Endodermal cell (in vitro differentiated cells): ENCODE results near the gene GAS2. TPM values are rescaled to one million over a fixed set of nuclear protein-coding genes. Genes with fewer than 3 reads are reported as not detected.
"Not testable (repeated sequence)": the region's sequence is repeated elsewhere in the genome, so short reads cannot be mapped to it uniquely, and the experiment has no call there.

ENCODE experiments used
- DNase-seq: peaks from one replicate; pipeline ENCODE4 v3.0.0-alpha.2; 2017
- H3K27ac ChIP-seq: 2 replicates; pipeline ENCODE4 v1.5.1; 2013; ENCODE audit warnings: mild to moderate bottlenecking, low read depth, low read length, moderate library complexity
- H3K27me3 ChIP-seq: 2 replicates; pipeline ENCODE4 v1.6.1; 2013; ENCODE audit warnings: mild to moderate bottlenecking, low read length, moderate library complexity; ENCODE audit not compliant: insufficient read depth, control insufficient read depth, poor library complexity, severe bottlenecking
- H3K36me3 ChIP-seq: 2 replicates; pipeline ENCODE4 v1.7.0; 2013; ENCODE audit warnings: mild to moderate bottlenecking, low read length, moderate library complexity; ENCODE audit not compliant: control insufficient read depth, insufficient read depth
- H3K4me1 ChIP-seq: one replicate; pipeline ENCODE4 v1.7.0; 2013; ENCODE audit warnings: low read length; ENCODE audit not compliant: control insufficient read depth, insufficient read depth
- H3K4me3 ChIP-seq: 2 replicates; pipeline ENCODE4 v1.5.1; 2013; ENCODE audit warnings: mild to moderate bottlenecking, low read length, moderate library complexity
- H3K9ac ChIP-seq: 2 replicates; pipeline ENCODE4 v1.6.1; 2013; ENCODE audit warnings: mild to moderate bottlenecking, low read length, moderate library complexity; ENCODE audit not compliant: poor library complexity, severe bottlenecking; ENCODE audit errors: extremely low read depth
- H3K9me3 ChIP-seq: 2 replicates; pipeline ENCODE4 v1.6.1; 2013; ENCODE audit warnings: mild to moderate bottlenecking, low read length, moderate library complexity; ENCODE audit not compliant: control insufficient read depth
- H3K27ac Mint-ChIP-seq: 2 replicates; pipeline ENCODE4 v1.8.0; 2020; ENCODE audit warnings: mixed read lengths
- H3K27me3 Mint-ChIP-seq: 2 replicates; pipeline ENCODE4 v1.8.0; 2021; ENCODE audit warnings: mild to moderate bottlenecking, mixed read lengths; ENCODE audit not compliant: insufficient read depth
- H3K36me3 Mint-ChIP-seq: 2 replicates; pipeline ENCODE4 v1.8.0; 2020; ENCODE audit warnings: low read depth, mixed read lengths
- H3K4me1 Mint-ChIP-seq: 2 replicates; pipeline ENCODE4 v1.8.0; 2020; ENCODE audit warnings: mixed read lengths
- H3K4me3 Mint-ChIP-seq: 2 replicates; pipeline ENCODE4 v1.8.0; 2020; ENCODE audit warnings: mild to moderate bottlenecking, moderate library complexity, mixed read lengths
- H3K9me3 Mint-ChIP-seq: 2 replicates; pipeline ENCODE4 v1.8.0; 2020; ENCODE audit warnings: mild to moderate bottlenecking, mixed read lengths
- WGBS, 2 experiments: methylation state at CpG; one replicate each; pipeline versions ENCODE4 v1.1.5 to v1.1.7; 2013; ENCODE audit warnings: missing lambda C conversion rate in 2 of 2, mixed read lengths in 1 of 2; ENCODE audit not compliant: insufficient coverage in 1 of 2, insufficient read length in 1 of 2; 5-methylcytosine and 5-hydroxymethylcytosine counted together
- total RNA-seq, 2 donors: library from RNA; stranded (reverse); fragmentation: NEBNext Ultra II Directional in 1 of 2; extraction: Animal tissue kit (Norgen Biotek cat#: 25700) in 1 of 2; gene quantifications; 2 replicates in 1 of 2; 3 replicates in 1 of 2; pipeline ENCODE4 v1.2.1, GENCODE V29; 2021
- TF ChIP-seq, protein P1 (sequence below): fragments of 200-600 bp; sonication (generic); conservative IDR thresholded peaks from 2 replicates; pipeline ENCODE4 v1.5.0; 2021; ENCODE audit warnings: antibody characterized with exemption, mild to moderate bottlenecking

GAS2 gene
- total RNA-seq, 2 donors from 2014 or later = 3.0 to 4.1 TPM

DNA sequence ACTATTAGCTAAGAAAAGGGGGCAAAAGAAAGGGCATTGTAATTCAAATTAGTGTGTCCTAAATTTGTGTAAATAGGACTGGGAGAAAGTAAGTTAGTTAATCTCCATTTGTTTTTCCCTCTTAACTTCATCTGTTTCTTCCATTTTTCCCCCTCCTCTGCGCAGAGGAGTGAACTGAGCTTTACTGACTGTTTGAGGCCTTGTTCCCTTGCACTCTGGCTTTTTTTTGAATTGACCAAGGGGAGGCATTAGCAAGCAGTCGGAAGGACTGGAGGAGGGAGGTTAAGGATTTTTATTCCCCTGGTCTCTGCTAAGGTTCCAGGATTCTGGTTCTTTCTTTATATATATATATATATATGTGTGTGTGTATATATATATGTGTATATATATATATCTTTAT is 25.5 kb upstream of the GAS2 start:
- Mint-ChIP-seq H3K4me3 (no peak overlapping the region), H3K4me1 (peaks cover 10% of the 10 kb centered on the region), H3K36me3 (no peaks in the 10 kb centered on the region), H3K27ac (peak overlapping the region; percentile 25), H3K9me3 (no peaks in the 10 kb centered on the region), H3K27me3 (no peaks in the 10 kb centered on the region)
- Histone ChIP-seq H3K4me1 (no peaks in the 10 kb centered on the region), H3K4me3 (no peak overlapping the region), H3K9ac (no peak overlapping the region), H3K27me3 (no peaks in the 10 kb centered on the region), H3K36me3 (no peaks in the 10 kb centered on the region), H3K9me3 (no peaks in the 10 kb centered on the region), H3K27ac (no peak overlapping the region)
- TF ChIP-seq, protein P1, sequence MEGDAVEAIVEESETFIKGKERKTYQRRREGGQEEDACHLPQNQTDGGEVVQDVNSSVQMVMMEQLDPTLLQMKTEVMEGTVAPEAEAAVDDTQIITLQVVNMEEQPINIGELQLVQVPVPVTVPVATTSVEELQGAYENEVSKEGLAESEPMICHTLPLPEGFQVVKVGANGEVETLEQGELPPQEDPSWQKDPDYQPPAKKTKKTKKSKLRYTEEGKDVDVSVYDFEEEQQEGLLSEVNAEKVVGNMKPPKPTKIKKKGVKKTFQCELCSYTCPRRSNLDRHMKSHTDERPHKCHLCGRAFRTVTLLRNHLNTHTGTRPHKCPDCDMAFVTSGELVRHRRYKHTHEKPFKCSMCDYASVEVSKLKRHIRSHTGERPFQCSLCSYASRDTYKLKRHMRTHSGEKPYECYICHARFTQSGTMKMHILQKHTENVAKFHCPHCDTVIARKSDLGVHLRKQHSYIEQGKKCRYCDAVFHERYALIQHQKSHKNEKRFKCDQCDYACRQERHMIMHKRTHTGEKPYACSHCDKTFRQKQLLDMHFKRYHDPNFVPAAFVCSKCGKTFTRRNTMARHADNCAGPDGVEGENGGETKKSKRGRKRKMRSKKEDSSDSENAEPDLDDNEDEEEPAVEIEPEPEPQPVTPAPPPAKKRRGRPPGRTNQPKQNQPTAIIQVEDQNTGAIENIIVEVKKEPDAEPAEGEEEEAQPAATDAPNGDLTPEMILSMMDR = no peak
- DNase-seq = peak; percentile 47
- WGBS, 2 experiments = 41% methylated on average over 2 of the region's 2 CpGs; no CpG with 5 or more reads in 1 of the 2 experiments

DNA sequence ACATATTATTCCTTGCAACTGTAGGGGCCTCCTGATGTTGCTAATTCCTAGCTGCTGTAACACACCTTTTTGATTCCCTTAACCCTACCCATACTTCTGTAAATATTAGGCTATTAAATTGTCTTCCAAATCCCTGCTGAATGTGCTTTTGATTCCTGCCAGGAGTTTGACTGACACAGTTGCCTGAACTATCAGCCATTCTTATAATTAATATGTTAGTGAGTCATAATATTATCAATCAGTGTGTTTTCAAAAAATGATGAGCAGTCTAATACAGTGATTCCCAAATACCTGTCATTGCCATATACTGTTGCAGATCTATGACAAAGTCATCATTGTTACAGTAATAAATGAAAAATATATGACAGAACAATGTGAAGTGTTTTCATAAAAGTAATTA is 24.9 kb upstream of the GAS2 start:
- Mint-ChIP-seq H3K27me3 (no peaks in the 10 kb centered on the region), H3K4me3 (no peak overlapping the region), H3K27ac (no peak overlapping the region), H3K36me3 (no peaks in the 10 kb centered on the region), H3K4me1 (peaks cover 4% of the 10 kb centered on the region), H3K9me3 (no peaks in the 10 kb centered on the region)
- no peak overlapping the region for H3K27ac ChIP-seq
- no peaks in the 10 kb centered on the region for H3K4me1 ChIP-seq
- no peak overlapping the region for H3K4me3 ChIP-seq
- no peak for DNase-seq
- TF ChIP-seq, protein P1 = no peak
- H3K9me3 ChIP-seq = no peaks in the 10 kb centered on the region
- H3K9ac ChIP-seq = no peak overlapping the region
- H3K27me3 ChIP-seq = no peaks in the 10 kb centered on the region
- no peaks in the 10 kb centered on the region for H3K36me3 ChIP-seq

DNA sequence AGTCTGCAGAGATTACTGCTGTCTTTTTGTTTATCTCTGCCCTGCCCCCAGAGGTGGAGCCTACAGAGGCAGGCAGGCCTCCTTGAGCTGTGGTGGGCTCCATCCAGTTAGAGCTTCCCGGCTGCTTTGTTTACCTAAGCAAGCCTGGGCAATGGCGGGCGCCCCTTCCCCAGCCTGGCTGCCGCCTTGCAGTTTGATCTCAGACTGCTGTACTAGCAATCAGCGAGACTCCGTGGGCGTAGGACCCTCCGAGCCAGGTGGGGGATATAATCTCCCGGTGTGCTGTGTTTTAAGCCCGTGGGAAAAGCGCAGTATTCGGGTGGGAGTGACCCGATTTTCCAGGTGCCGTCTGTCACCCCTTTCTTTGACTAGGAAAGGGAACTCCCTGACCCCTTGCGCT is 14.1 kb upstream of the GAS2 start:
- WGBS, 2 experiments = 86% methylated on average over 14 of the region's 15 CpGs; no CpG with 5 or more reads in 1 of the 2 experiments
- not testable (repeated sequence) for H3K9ac ChIP-seq, H3K27me3 Mint-ChIP-seq, DNase-seq, H3K36me3 ChIP-seq, H3K4me1 ChIP-seq, H3K36me3 Mint-ChIP-seq, H3K27ac ChIP-seq, H3K27me3 ChIP-seq, H3K4me3 ChIP-seq, H3K9me3 ChIP-seq
- Mint-ChIP-seq H3K9me3 (peaks cover 24% of the 10 kb centered on the region), H3K27ac (peak overlapping the region; percentile 93), H3K4me3 (peak overlapping the region; percentile 56), H3K4me1 (peaks cover 15% of the 10 kb centered on the region)

DNA sequence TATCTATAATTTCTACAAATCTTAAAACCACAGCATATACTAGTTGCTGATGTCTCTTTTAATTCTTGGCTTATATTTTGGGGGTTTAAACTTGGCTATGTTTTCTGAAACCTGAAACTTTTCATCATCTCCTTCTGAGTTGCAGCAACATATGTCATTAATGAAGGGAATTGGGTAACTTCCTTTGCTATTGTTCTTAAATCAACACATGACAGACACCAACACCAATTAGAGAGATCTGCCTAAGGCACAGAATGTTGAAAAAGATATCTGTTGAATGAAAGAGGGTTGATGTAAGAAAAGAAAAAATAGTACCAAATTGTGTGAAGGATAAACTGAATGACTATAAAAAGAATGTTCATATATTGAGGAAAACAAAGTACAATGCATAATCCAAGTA is 10.3 kb upstream of the GAS2 start:
- no peak overlapping the region for H3K27ac ChIP-seq
- peaks cover 17% of the 10 kb centered on the region for H3K9me3 Mint-ChIP-seq
- peaks cover 18% of the 10 kb centered on the region for H3K4me1 Mint-ChIP-seq
- H3K4me3 ChIP-seq = no peak overlapping the region
- peaks cover 5% of the 10 kb centered on the region for H3K36me3 Mint-ChIP-seq
- peaks cover 7% of the 10 kb centered on the region for H3K4me1 ChIP-seq
- H3K9me3 ChIP-seq = no peaks in the 10 kb centered on the region
- no peak overlapping the region for H3K4me3 Mint-ChIP-seq
- H3K36me3 ChIP-seq = no peaks in the 10 kb centered on the region
- no peaks in the 10 kb centered on the region for H3K27me3 ChIP-seq
- no peak for DNase-seq
- H3K9ac ChIP-seq = no peak overlapping the region
- TF ChIP-seq, protein P1 = no peak
- H3K27ac Mint-ChIP-seq = no peak overlapping the region
- H3K27me3 Mint-ChIP-seq = peaks cover 1% of the 10 kb centered on the region
